Activated T-helper 1 cell treated with anti-CD3 and anti-CD28 coated beads, Interleukin-12 subunit alpha, Interleukin-12 subunit beta, Interleukin-2, Interleukin-4 antibody, amounts not matched to agents 30 ng/mL and 10 ng/mL and 1 ng/mL, durations not matched to agents 14 hours and 24 hours and 36 hours (primary cell): ENCODE measurements around the gene PDE9A. TPM values are rescaled to one million over a fixed set of nuclear protein-coding genes. Genes with fewer than 3 reads are reported as not detected.

Source experiments
- DNase-seq: peaks from one replicate; pipeline ENCODE4 v3.0.0; 2021; ENCODE audit warnings: low spot score
- H3K27ac Mint-ChIP-seq: one replicate; pipeline ENCODE4 v1.8.0; 2021; ENCODE audit warnings: mild to moderate bottlenecking, mixed read lengths
- H3K27me3 Mint-ChIP-seq: one replicate; pipeline ENCODE4 v1.8.0; 2022; ENCODE audit warnings: mild to moderate bottlenecking, moderate library complexity, mixed read lengths; ENCODE audit not compliant: insufficient read depth
- H3K36me3 Mint-ChIP-seq: one replicate; pipeline ENCODE4 v1.8.0; 2021; ENCODE audit warnings: low read depth, mixed read lengths
- H3K4me1 Mint-ChIP-seq: one replicate; pipeline ENCODE4 v1.8.0; 2021; ENCODE audit warnings: low read depth, mixed read lengths
- H3K4me3 Mint-ChIP-seq: one replicate; pipeline ENCODE4 v1.8.0; 2021; ENCODE audit warnings: mild to moderate bottlenecking, moderate library complexity, mixed read lengths
- H3K9me3 Mint-ChIP-seq: one replicate; pipeline ENCODE4 v1.8.0; 2021; ENCODE audit warnings: mixed read lengths
- intact Hi-C: fragments of 100-400 bp; cut with micrococcal nuclease; formaldehyde crosslinking; loops from one replicate; pipeline ENCODE4 v1.15.1; 2024
- total RNA-seq: library from RNA; stranded (reverse); gene quantifications from 2 replicates; pipeline ENCODE4 v1.2.3, GENCODE V29; 2022

PDE9A gene
- total RNA-seq, 1 donor from 2014 or later, result 9.6 TPM

DNA sequence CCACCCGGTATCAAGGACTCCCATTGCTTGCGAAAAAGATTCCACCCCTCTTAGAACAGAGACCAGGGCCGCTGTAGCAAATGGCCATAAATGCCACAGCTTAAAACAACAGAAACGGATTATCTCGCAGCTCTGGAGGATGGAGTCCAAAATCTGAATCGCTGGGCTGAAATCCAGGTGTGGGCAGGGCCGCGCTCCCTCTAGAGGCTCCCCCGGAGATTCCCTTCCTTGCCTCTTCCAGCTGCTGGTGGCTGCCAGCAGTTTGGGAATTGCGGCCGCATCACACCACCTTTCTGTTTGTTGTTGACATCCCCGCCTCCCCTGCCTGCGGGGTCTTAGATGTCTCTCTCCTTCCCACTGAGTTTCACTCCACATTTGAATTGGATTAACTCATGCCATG is 15.6 kb downstream of the PDE9A start:
- no peaks in the 10 kb centered on the region for H3K4me1 Mint-ChIP-seq
- H3K27ac Mint-ChIP-seq, result no peak overlapping the region
- intact Hi-C loops, result no loop called here
- H3K9me3 Mint-ChIP-seq, result no peaks in the 10 kb centered on the region
- DNase-seq, result no peak
- H3K27me3 Mint-ChIP-seq, result no peaks in the 10 kb centered on the region
- no peaks in the 10 kb centered on the region for H3K36me3 Mint-ChIP-seq
- no peak overlapping the region for H3K4me3 Mint-ChIP-seq

DNA sequence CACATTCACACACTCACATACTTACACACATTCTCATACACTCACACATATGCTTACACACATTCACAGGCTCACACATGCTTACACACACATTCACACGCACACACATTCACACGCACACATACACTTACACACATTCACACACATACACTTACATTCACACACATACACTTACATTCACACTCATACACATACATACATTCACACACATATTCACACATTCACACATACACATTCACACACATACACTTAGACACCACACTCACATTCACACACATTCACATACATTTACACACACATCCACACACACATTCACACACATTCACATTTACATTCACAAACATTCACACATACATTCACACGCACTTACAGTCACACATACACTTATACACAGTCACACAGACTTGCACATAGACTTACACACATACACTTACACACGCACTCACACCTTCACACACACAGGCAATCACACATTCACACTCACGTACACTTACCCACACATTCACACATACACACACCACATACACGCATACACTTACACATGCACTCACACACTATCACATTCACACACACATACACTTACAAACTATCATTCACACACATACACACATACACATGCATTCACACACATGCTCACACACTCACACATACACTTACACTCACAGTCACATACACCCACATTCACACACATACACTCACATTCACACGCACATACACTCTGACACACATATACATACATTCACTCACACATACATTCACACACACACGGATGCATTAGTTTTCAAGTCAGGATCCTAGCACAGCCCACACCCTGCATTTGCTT is 16.8 kb downstream of the PDE9A start:
- no peaks in the 10 kb centered on the region for H3K36me3 Mint-ChIP-seq

DNA sequence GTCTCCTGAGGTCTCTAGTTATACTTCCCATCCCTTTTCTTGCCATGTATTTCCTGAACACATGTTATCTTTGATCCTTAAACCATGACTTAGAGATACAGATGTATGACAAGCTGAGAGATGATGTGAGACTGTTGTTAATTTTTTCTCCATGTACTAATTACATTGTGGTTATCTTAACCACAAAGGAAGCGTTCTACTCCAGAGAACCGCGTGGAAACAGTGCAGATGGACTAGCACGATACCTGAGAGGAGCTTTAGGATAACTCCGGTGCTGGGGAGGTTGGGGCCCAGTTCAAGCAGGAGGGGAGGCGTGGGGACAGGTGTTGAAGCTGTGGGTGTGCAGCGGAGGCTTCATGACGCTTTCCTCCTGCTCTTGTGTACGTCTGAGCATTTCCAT is 17.5 kb downstream of the PDE9A start:
- intact Hi-C loops, result loop anchor here (1.0 kb wide), 1 partner anchor 10 kb away; no protein-coding TSS in a partner anchor
- no peak overlapping the region for H3K4me3 Mint-ChIP-seq
- peaks cover 2% of the 10 kb centered on the region for H3K27me3 Mint-ChIP-seq
- no peak for DNase-seq
- H3K9me3 Mint-ChIP-seq, result no peaks in the 10 kb centered on the region
- H3K4me1 Mint-ChIP-seq, result no peaks in the 10 kb centered on the region
- H3K27ac Mint-ChIP-seq, result no peak overlapping the region
- H3K36me3 Mint-ChIP-seq, result no peaks in the 10 kb centered on the region

More for the DNA sequence above, 16.8 kb downstream of the PDE9A start:
- Mint-ChIP-seq H3K27me3 (peaks cover 2% of the 10 kb centered on the region), H3K9me3 (no peaks in the 10 kb centered on the region), H3K4me3 (no peak overlapping the region), H3K27ac (no peak overlapping the region), H3K4me1 (no peaks in the 10 kb centered on the region)
- intact Hi-C loops, result no loop called here
- DNase-seq, result no peak

DNA sequence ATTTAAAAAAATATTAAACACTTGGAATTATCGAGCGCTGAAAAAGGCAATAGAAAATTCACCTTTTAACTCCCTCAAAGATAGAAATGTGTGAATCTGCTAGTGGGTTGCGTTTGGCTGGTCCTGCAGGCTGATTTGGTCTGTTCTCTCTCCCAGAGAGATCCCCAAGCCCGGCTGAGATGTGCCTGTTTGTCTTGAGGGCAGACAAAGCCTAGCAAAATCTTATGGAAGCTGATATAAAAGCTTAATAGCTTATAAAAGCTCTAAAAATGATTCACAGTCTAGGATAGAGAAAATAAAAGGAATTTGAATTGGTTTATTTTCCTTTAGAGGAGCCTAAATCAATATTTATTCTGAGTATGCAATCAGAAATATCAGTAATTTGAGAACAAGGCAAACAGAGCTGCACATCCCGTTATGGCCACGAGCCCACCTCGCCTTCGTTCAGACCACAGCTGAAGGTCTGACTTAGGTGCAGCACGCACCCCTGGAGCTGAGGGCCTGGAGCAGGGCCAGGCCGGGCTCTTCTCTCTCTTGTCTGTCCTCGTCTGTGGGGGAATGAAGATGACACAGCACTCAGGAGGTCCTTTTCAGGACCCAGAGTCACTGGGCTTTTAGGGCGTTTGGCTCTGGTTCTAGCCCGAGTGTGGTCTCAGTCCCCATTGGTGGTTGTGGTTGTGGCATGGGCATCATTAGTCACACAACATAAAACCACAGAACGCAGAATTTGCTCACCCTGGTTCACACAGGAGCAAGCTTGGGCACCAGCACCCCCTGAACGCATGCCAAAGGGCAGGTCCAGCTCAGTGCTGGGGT is 18.6 kb downstream of the PDE9A start:
- H3K27me3 Mint-ChIP-seq, result peaks cover 2% of the 10 kb centered on the region
- intact Hi-C loops, result loop anchor here (1.0 kb wide), 1 partner anchor 9 kb away; no protein-coding TSS in a partner anchor
- no peak overlapping the region for H3K4me3 Mint-ChIP-seq
- DNase-seq, result no peak
- no peaks in the 10 kb centered on the region for H3K4me1 Mint-ChIP-seq
- no peaks in the 10 kb centered on the region for H3K9me3 Mint-ChIP-seq
- H3K36me3 Mint-ChIP-seq, result no peaks in the 10 kb centered on the region
- H3K27ac Mint-ChIP-seq, result no peak overlapping the region

DNA sequence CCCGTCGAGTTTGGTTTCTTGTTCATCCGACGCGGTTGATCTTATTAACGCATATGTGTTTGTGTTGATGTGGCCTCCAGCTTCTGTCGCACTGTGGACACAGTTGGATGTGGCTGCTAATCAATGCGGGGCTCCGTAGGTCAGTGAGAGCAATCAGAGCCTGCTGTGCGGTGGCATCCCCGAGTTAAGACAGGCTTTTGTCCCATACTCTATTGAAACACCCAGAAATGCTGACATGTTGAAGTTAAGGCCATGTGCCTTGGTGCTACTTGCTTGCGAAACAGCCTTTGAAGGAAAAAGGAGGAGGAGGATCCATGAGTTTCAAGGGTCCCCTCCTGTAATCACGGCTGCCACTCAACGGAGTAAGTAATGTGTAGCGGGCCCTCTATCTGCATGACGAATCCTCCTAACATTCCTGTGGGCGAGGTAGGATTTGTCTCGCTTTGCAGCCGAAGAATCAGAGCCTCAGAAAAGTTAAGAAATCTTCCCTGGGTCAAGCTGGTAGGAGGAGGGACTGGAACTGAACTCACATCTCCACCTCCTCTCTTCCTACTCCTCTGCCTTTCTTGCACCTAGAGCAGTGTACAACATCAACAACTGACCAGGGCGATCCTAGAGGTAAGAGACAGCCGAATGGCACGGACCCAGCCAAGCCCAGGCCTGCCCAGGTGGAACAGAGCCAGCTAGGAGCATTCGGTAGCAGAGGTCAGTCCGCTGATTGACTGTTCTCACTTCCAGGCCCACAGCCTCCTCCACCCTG is 19.5 kb downstream of the PDE9A start:
- H3K36me3 Mint-ChIP-seq, result no peaks in the 10 kb centered on the region

DNA sequence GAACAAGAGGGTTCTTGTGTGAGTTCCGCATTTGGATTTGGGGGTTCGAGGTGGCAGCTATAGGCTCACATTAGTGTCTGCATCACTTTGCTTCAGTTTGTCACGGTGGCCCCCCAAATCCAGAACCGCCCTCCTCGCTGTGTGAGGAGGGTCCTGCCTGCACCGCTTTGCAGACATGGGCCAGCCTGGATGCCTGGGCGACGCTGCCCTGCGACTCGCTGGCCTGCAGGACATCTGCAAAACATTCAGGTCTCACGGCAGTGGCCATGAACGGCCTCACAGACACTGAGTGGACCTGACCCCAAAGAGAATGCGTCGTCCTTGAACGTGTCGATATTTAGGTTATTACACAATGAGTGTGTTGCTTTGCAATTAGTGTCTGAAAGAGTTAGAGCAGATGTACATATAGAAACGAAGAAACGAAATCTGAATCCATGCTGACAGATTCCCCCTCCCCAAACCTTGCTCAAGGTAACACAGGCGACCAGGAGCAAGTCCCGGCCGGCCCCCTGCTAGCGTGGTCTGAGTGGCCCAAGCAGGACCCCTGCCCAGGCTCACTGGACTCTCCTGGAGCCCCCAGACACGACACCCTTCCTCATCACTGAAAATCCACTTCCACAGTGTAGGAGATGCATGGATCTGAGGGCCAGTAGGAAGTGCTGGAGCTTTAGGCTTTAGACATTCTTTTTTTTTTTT is 20.4 kb downstream of the PDE9A start:
- Mint-ChIP-seq H3K27me3 (peaks cover 15% of the 10 kb centered on the region), H3K9me3 (no peaks in the 10 kb centered on the region), H3K36me3 (no peaks in the 10 kb centered on the region), H3K4me1 (peaks cover 5% of the 10 kb centered on the region), H3K4me3 (no peak overlapping the region), H3K27ac (no peak overlapping the region)
- intact Hi-C loops, result no loop called here
- no peak for DNase-seq

More for the DNA sequence above, 19.5 kb downstream of the PDE9A start:
- Mint-ChIP-seq H3K4me3 (no peak overlapping the region), H3K27ac (no peak overlapping the region), H3K4me1 (no peaks in the 10 kb centered on the region), H3K9me3 (no peaks in the 10 kb centered on the region), H3K27me3 (peaks cover 11% of the 10 kb centered on the region)
- DNase-seq, result no peak
- intact Hi-C loops, result no loop called here

DNA sequence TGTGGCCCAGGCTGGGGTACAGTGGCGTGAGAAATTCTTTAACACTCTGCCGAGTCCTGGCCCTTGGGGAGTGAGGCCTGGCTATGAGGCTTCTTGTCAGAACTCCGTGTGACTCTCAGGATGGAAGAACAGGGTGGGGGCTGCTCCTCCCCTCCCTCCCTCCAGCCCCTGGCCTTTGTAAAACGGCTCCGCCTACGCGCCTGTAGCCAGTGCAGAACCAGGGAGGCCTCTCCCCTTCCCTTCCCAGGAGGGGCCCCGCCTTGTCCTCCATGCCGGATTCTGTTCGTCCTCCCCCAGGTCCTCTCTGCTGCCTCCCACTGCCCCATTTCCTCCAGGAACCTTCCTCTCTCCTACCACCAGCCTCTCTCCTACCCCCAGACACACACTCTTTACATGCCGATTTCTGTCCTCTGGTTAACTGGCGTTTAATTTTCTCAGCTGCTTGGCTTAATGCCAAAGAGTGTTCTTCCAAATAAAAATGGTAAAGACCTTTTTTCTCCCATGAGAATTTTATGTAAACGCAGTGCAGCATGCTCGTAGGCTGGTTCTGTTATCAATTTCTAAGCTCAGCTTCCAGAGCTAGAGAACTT is 21.0 kb downstream of the PDE9A start:
- peaks cover 15% of the 10 kb centered on the region for H3K27me3 Mint-ChIP-seq
- H3K9me3 Mint-ChIP-seq, result no peaks in the 10 kb centered on the region
- peaks cover 5% of the 10 kb centered on the region for H3K4me1 Mint-ChIP-seq
- no peak overlapping the region for H3K4me3 Mint-ChIP-seq
- intact Hi-C loops, result no loop called here
- no peak overlapping the region for H3K27ac Mint-ChIP-seq
- no peaks in the 10 kb centered on the region for H3K36me3 Mint-ChIP-seq
- no peak for DNase-seq

DNA sequence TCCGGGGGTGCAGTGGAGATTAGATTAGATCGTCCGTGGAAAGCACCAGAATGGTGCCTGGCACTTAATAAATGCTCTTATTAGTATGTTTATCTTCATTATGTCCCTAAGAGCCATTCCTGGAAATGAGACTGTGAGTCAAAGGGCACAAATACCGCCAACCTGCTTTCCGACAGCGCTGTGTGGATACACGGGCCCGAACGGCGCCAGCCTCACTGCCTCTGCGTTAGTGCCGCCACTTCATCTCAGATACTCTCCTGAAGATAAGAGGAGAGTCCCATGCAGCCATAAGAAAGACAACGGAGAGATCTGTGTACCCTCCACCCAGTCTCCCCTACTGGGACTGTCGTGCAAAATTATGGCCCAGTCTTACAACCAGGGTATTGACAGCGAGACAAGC is 22.0 kb downstream of the PDE9A start:
- peaks cover 5% of the 10 kb centered on the region for H3K4me1 Mint-ChIP-seq
- intact Hi-C loops, result no loop called here

DNA sequence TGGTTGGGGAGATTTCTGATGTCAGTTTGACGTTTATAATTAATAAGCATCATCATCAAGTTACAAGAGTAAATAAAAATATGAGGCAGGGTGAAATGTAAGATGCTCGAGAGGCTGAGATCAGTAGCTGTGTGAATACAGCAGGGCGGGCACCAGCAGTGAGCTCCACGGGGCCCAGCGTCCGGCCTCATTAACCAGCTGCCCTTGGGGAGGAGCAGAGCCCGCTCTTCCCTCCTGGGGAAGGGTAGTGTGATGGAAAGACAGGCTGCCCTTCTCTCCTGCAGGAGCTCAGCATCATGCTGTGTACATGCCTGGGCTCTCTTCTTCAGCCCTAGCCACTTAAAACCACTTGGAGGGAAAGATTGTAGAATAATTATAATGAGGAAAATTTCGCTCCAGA is 23.4 kb downstream of the PDE9A start:
- intact Hi-C loops, result no loop called here

More for the DNA sequence above, 22.0 kb downstream of the PDE9A start:
- no peak overlapping the region for H3K27ac Mint-ChIP-seq
- DNase-seq, result no peak
- no peaks in the 10 kb centered on the region for H3K9me3 Mint-ChIP-seq
- H3K4me3 Mint-ChIP-seq, result no peak overlapping the region
- no peaks in the 10 kb centered on the region for H3K36me3 Mint-ChIP-seq
- H3K27me3 Mint-ChIP-seq, result peaks cover 15% of the 10 kb centered on the region

DNA sequence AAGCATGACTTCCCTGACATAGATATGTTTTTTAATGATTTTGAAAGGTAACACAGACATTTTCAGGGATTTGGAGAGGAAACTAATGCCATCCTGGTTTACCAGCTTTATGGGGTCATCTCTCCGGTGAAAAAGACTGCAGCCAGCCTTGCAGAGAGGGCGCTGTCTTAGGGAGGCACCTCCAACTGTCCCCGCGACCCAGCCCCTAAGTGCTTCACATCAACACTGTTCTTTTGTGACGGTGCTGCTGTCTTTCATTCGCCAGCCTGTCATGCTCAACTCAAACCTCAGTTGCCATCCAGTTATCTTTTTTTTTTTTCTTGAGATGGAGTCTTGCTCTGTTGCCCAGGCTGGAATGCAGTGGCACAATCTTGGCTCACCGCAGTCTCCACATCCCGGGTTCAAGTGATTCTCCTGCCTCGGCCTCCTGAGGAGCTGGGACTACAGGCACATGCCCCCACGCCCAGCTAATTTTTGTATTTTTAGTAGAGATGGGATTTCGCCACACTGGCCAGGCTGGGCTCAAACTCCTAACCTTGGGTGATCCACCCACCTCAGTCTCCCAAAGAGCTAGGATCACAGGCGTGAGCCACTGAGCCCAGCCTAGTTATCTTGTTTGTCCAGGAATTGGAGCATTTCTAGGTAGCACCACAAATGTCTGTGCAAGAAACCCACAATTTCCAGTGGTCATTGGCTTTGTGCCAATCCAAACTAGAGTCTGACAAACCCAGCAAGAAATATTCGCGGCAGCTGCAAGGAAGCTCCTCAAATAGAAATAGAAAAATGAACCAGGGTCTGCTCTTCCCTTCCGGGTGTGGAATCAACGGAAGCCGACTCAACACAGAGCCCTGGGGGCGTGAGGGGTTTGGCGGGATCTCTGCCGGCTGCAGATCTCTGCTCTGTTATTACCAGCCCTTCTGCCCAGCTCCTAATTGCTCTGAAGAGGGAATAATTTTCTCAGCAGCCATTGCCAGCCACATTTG is 24.2 kb downstream of the PDE9A start:
- Mint-ChIP-seq H3K36me3 (no peaks in the 10 kb centered on the region), H3K27me3 (peaks cover 15% of the 10 kb centered on the region), H3K4me1 (peaks cover 26% of the 10 kb centered on the region), H3K9me3 (no peaks in the 10 kb centered on the region), H3K27ac (no peak overlapping the region), H3K4me3 (no peak overlapping the region)
- intact Hi-C loops, result no loop called here
- DNase-seq, result no peak

More for the DNA sequence above, 23.4 kb downstream of the PDE9A start:
- Mint-ChIP-seq H3K4me3 (no peak overlapping the region), H3K27me3 (peaks cover 15% of the 10 kb centered on the region), H3K27ac (no peak overlapping the region), H3K36me3 (no peaks in the 10 kb centered on the region), H3K9me3 (no peaks in the 10 kb centered on the region), H3K4me1 (peaks cover 18% of the 10 kb centered on the region)
- no peak for DNase-seq

DNA sequence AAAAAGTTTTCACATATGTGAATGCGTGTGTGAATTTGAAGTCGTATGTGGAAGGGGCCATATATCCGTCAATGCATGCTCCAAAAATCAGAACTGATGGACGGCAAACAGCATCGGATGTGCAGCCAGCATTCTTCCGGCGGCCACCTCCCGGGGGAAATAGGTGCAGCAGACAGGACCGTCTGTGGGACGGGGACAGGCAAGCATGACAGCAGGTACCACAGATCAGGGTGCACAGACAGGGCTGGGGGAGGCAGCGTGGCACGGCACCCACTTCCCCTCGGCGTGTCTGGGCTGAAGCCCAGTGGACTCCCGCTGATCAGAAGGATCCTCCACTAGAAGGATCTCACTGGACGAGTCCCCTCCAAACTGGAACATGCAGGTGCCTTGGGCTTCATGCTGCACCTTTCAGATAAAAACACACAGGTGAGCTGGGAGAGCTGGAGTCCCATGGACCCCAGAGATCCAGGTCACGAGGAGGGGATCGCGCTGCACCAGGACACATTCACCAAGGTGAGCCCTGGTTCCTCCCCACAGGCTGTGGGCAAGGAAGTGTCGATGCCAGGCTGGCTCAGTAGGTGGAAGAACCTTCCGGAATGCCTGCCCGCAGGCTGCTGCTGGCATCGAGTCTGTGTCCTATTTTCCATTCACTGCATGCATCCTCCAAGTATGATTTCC is 25.3 kb downstream of the PDE9A start:
- Mint-ChIP-seq H3K4me1 (peaks cover 38% of the 10 kb centered on the region), H3K36me3 (no peaks in the 10 kb centered on the region), H3K4me3 (no peak overlapping the region), H3K27ac (no peak overlapping the region), H3K27me3 (peaks cover 15% of the 10 kb centered on the region), H3K9me3 (no peaks in the 10 kb centered on the region)
- DNase-seq, result no peak
- intact Hi-C loops, result no loop called here
